Stimulated activated CD4-positive, alpha-beta T cell treated with anti-CD3 and anti-CD28 coated beads, Interleukin-4, amount 100 ng/mL, for 24 hours (primary cell): ENCODE measurements around the gene GPR158.

Experiments
- DNase-seq: peaks from one replicate; pipeline ENCODE4 v3.0.0-alpha.2; 2020

Gene GPR158

GRCh38 chr10:25209618-25210017 is 34.8 kb downstream of the GPR158 start:
- no peak for DNase-seq

DNA sequence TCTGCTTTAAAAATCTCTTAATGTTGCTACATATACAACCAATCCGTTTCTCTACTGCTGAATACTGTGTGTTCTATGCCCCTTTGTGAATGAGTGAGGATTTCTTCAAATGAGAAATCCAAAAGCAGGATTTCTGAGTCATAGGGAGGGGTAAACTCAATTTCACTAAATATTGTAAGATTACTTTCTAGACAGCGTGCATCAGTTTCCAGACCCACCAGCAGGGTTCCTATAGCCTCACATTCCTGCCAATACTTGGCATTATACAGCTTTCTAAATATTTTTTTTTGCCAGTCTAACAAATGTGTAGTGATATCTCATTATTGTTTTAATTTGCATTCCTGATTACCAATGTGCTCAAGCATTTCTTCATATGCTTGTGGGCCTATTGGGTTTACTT is 35.5 kb downstream of the GPR158 start:
- no peak for DNase-seq

- no peak for DNase-seq
Observed at GRCh38 chr10:25220156-25220555, 45.4 kb downstream of the GPR158 start.

DNA sequence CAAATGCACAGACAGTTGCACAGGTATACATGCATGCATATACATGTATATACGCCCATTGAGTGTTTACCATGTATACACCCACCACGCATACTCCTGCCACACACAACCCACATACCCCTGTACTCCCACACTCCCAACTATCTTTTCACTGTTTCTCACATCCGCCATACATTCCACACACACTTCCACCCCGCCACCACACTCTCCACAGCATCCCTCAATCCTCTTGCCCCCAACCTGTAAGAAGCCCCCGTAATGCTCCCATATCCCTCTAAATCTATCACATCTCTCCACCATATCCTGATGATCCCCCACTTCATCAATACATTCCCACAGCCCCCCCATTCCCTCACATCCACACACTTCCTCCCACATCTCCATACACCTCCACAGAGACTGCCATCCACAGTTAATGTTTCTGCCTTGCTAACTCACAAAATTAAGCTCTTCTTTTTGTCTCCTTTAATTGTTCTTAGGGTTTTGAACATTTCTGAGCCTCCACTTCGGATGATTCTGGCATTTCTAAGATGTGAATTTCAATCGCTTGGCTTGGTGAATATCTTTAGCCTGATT is 47.4 kb downstream of the GPR158 start:
- no peak for DNase-seq

DNA sequence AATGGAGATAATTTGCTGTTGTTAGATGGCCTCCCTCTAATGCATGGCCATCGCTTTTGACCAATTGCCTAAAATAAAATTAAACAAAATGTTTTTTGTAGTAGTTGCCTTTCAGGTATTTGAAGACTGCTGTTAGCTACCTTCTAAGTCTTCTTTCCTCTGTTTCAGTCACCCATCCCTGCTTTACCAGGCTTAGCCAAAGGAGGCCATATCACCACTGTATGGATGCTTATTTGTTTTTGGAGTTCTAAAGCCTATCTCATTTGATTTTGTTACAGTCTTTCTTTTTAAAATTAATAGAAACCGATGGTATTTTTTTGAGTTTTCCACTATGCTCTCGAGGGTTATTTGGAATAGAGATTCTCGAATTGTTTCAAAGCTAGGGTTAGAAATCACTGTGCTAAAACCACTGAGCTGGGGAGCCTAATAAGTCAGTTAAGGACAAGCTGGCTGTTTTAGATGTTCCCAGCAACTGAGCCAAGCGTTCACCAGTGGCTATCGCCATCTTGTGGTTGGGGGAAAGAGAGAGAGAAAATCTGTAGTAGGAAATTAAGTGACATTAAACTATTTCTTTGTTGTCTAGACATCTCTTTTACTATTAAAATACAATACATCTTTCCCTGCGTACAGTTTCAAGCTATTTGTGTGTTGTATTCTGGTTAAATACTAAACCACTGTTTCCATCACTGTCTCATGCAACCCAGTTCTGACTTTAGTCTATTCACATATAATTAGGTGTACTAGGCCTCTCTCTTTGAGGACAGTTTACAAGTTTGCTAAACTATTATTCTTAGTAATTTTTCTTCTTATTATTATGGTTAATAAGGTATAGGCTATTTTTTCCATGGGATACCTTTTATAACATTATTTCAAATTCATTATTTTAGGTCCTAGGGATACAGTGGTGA is 52.2 kb downstream of the GPR158 start:
- DNase-seq, result no peak

DNA sequence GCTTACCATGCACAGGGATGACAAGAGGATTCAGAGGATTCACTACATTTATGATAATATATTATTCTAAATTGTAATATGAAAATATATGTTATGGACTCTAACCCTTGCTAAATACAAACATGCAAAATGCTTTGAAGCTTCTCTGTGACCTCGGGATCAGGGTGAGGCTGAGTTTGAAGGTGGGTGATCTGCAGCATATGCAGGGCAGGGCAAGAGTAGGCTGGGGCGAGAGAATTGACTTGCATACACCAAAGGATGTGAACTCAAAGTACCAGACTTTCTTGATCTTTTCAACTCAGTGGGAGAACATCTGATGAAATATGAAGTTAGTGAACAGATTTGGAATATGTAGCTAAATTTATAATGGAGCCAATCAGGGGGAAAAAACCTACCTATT is 57.0 kb downstream of the GPR158 start:
- DNase-seq, result no peak

DNA sequence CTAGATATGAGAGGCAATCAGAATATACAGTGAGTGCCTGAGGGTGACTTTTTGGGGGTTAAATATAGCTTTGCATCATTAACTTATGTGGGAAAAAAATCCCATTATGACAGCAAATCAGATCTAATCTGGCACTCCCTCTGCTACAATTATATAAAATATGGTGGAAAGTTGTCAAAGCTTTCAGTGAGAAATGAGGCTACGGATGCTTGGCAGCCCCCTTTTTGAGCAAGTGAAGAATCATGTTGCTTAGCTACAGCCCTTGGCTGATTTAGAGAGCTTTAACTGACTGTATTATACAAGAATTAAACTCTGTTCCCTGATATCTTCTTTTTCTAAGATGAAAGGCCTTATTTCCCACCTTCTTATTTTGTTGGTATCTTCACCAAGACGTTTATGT is 57.4 kb downstream of the GPR158 start:
- no peak for DNase-seq

GRCh38 chr10:25245165-25245564 is 70.4 kb downstream of the GPR158 start:
- DNase-seq, result no peak

GRCh38 chr10:25257646-25258045 is 82.8 kb downstream of the GPR158 start:
- DNase-seq, result no peak

DNA sequence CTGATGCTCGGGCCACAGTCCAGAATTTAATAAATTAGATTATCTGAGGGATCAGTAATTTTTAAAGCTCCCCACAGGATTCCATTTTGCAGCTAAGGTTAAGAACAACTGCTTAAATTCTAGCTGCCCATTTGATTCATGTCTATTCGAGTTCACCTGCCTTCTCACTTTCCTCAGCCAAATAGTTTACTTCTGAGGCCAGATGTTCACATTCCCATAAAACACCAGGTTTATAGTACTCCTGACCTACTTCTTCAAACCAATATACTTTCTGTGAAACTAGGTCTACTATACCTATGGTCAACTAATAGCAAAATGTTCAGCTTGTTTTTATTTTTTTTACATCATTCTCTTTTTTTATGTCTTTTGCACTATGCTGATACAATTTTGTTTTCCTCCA is 86.3 kb downstream of the GPR158 start:
- DNase-seq, result no peak

GRCh38 chr10:25261558-25261957 is 86.8 kb downstream of the GPR158 start:
- no peak for DNase-seq

- no peak for DNase-seq
Observed at GRCh38 chr10:25263931-25264330, 89.1 kb downstream of the GPR158 start.

- DNase-seq, result no peak
Observed at GRCh38 chr10:25278180-25278579, 103.4 kb downstream of the GPR158 start.

DNA sequence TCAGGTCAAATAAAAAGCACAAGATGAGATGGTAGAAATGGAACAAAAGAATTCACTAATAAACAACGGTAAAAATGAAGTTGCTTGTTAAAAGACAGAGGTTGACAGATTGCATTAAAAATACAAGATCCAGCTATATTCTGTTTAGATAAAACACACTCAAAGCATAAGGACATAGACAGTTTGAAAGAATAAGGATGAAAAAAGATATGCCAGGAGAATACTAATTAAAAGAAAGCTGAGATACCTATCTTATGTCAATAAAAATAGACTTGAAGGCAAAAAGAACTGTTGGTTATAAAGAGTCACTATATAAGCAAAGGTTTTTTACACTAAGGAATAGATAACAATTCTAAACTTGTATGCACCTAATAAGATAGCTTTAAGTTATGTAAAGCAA is 105.3 kb downstream of the GPR158 start:
- DNase-seq, result no peak

- no peak for DNase-seq
Observed at GRCh38 chr10:25280573-25280972, 105.8 kb downstream of the GPR158 start.

- no peak for DNase-seq
Observed at GRCh38 chr10:25285809-25286208, 111.0 kb downstream of the GPR158 start.

GRCh38 chr10:25288181-25288580 is 113.4 kb downstream of the GPR158 start:
- no peak for DNase-seq

DNA sequence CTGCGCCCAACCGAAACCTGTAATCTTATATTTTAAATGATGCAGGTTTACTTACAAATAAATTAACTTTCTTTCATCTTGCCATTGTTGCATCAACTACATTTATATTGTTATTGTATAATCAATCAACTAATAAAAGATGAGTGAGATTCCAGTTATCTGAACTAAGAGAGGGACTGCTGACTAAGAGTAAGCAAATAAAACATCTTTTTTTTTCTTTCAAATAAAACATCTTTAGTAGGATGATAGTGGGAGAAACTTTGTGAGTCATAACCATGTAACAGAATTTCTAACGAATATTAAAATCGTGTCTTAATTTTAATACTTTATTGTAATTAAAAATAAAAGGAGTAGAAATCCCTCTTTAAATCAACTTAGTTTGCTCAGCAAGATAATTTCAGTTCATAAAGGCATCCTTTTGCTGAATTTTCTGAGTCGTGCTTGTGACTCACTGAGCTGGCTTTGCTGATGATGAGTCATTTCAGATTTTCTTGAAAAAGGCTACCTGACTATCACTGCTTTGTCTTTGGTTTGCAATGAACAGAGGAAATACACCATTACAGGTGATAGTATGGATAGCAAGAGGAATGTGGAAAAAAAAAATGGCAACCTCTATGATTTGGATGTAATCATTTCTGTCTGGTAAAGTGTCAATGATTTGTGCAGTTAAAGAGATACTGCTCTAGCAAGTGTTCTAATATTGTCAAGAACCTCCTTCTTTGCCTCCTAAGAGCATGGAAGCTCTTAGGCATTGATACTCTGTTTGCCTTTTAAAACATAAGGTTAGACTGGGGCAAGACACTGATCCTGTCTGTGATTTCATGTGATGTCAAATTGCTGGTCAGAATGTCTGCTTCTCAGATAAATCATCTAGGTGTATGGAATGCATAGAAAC is 119.5 kb downstream of the GPR158 start:
- DNase-seq, result no peak

GRCh38 chr10:25296324-25296723 is 121.5 kb downstream of the GPR158 start:
- no peak for DNase-seq

DNA sequence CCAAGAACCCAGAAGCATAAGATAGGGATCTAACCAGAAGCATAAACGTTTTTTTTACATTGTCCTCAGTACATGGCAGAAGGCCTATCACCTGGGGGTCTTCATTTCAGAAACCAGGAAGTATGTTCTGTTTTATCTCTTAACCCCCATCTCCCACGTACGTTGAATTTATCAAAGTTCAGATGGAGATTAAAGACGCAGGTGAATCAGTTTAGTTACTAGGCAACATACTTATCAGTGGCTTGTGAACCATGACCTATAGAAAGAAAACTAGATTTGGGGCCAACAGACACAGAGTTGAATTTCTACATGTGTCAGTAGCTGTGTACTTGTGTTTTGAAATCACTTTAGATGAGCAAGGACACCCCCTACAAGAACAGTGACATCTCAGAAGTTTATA is 122.7 kb downstream of the GPR158 start:
- DNase-seq, result no peak

GRCh38 chr10:25300073-25300472 is 125.3 kb downstream of the GPR158 start:
- no peak for DNase-seq

- no peak for DNase-seq
Observed at GRCh38 chr10:25304606-25305005, 129.8 kb downstream of the GPR158 start.

GRCh38 chr10:25306386-25306785 is 131.6 kb downstream of the GPR158 start:
- DNase-seq, result no peak

GRCh38 chr10:25308278-25308677 is 133.5 kb downstream of the GPR158 start:
- DNase-seq, result no peak
